WTC11 (cell line): ENCODE results near the gene SLC22A7. TPM values are rescaled to one million over a fixed set of nuclear protein-coding genes. Genes with fewer than 3 reads are reported as not detected.

Experiments used
- ATAC-seq: fragments of 200-7000 bp; cut with Tn5 transposase; 2 replicates; pipeline ENCODE4 v1.10.0; 2021; ENCODE audit warnings: mild to moderate bottlenecking, moderate library complexity
- CTCF ChIA-PET: fragments of 300-600 bp; sonication (Branson Sonifier 250); formaldehyde crosslinking; loops from one replicate; lab custom pipeline; 2021; ENCODE audit warnings: antibody characterized with exemption; lab: Charles Lee
- POLR2A ChIA-PET: fragments of 350-600 bp; sonication (Branson Sonifier 250); formaldehyde crosslinking; loops from one replicate; lab custom pipeline; 2021; ENCODE audit warnings: antibody characterized with exemption; lab: Charles Lee
- DNase-seq: peaks from one replicate; pipeline ENCODE4 v3.0.0; 2021; ENCODE audit warnings: low spot score
- H3K27ac Mint-ChIP-seq: 2 replicates; pipeline ENCODE4 v1.8.0; 2021; ENCODE audit warnings: mixed read lengths
- H3K27me3 Mint-ChIP-seq: 2 replicates; pipeline ENCODE4 v1.8.0; 2021; ENCODE audit warnings: low read depth, mild to moderate bottlenecking, moderate library complexity, mixed read lengths
- H3K36me3 Mint-ChIP-seq: 2 replicates; pipeline ENCODE4 v1.8.0; 2021; ENCODE audit warnings: mixed read lengths
- H3K4me1 Mint-ChIP-seq: 2 replicates; pipeline ENCODE4 v1.8.0; 2022; ENCODE audit warnings: mixed read lengths
- H3K4me3 Mint-ChIP-seq: 2 replicates; pipeline ENCODE4 v1.8.0; 2021; ENCODE audit warnings: mild to moderate bottlenecking, moderate library complexity, mixed read lengths
- H3K9me3 Mint-ChIP-seq: 2 replicates; pipeline ENCODE4 v1.8.0; 2021; ENCODE audit warnings: mixed read lengths
- EMX1 ChIP-seq: fragments of 250-450 bp; sonication (Bioruptor Pico); IDR thresholded peaks from 2 replicates; pipeline ENCODE4 v1.8.0; 2021; ENCODE audit warnings: mild to moderate bottlenecking
- ETV6 ChIP-seq: sonication (generic); formaldehyde crosslinking; IDR thresholded peaks from 2 replicates; pipeline ENCODE4 v1.8.1; 2022; ENCODE audit warnings: mild to moderate bottlenecking, missing genetic modification reagents
- GABPB1 ChIP-seq: sonication (generic); formaldehyde crosslinking; IDR thresholded peaks from 2 replicates; pipeline ENCODE4 v1.8.1; 2023; ENCODE audit warnings: mild to moderate bottlenecking, missing genetic modification reagents
- MAX ChIP-seq: sonication (generic); formaldehyde crosslinking; IDR thresholded peaks from 2 replicates; pipeline ENCODE4 v1.8.0; 2022; ENCODE audit warnings: mild to moderate bottlenecking, missing genetic modification reagents
- MYBL2 ChIP-seq: sonication (generic); formaldehyde crosslinking; IDR thresholded peaks from 2 replicates; pipeline ENCODE4 v1.8.1; 2023; ENCODE audit warnings: mild to moderate bottlenecking, moderate library complexity, missing genetic modification reagents
- NR1H2 ChIP-seq: sonication (generic); formaldehyde crosslinking; IDR thresholded peaks from 2 replicates; pipeline ENCODE4 v1.9.0; 2021; ENCODE audit warnings: mild to moderate bottlenecking, moderate library complexity, missing genetic modification reagents
- RELA ChIP-seq: sonication (generic); formaldehyde crosslinking; IDR thresholded peaks from 2 replicates; pipeline ENCODE4 v1.8.1; 2022; ENCODE audit warnings: missing genetic modification reagents, mild to moderate bottlenecking, borderline replicate concordance
- STAT6 ChIP-seq: sonication (generic); formaldehyde crosslinking; conservative IDR thresholded peaks from 2 replicates; pipeline ENCODE4 v1.8.1; 2023; ENCODE audit warnings: mild to moderate bottlenecking, low read depth, missing genetic modification reagents, moderate library complexity
- ZBTB21 ChIP-seq: sonication (generic); formaldehyde crosslinking; IDR thresholded peaks from 2 replicates; pipeline ENCODE4 v1.8.1; 2023; ENCODE audit warnings: mild to moderate bottlenecking, missing genetic modification reagents, borderline replicate concordance
- ZNF423 ChIP-seq: fragments of 250-450 bp; sonication (Bioruptor Pico); IDR thresholded peaks from 2 replicates; pipeline ENCODE4 v2.1.2; 2022; ENCODE audit warnings: mild to moderate bottlenecking, moderate library complexity
- total RNA-seq: library from RNA; stranded (reverse); gene quantifications from 3 replicates; pipeline ENCODE4 v1.2.3, GENCODE V29; 2021
- TF ChIP-seq, protein P1 (sequence below): sonication (generic); formaldehyde crosslinking; IDR thresholded peaks from 2 replicates; pipeline ENCODE4 v1.8.1; 2023; ENCODE audit warnings: mild to moderate bottlenecking, missing genetic modification reagents, moderate library complexity
- TF ChIP-seq, protein P2 (sequence below): sonication (generic); formaldehyde crosslinking; IDR thresholded peaks from 2 replicates; pipeline ENCODE4 v1.8.0; 2022; ENCODE audit warnings: missing genetic modification reagents
- TF ChIP-seq, protein P3 (sequence below): sonication (generic); formaldehyde crosslinking; IDR thresholded peaks from 2 replicates; pipeline ENCODE4 v1.8.0; 2023; ENCODE audit warnings: mild to moderate bottlenecking, missing genetic modification reagents
- TF ChIP-seq, protein P4 (sequence below): fragments of 250-450 bp; sonication (Bioruptor Pico); IDR thresholded peaks from 2 replicates; pipeline ENCODE4 v1.9.0; 2021; ENCODE audit warnings: mild to moderate bottlenecking, borderline replicate concordance

SLC22A7 gene
- total RNA-seq, 1 experiment from 2014 or later: not detected

GRCh38 chr6:43268782-43269272 lies 29.2 kb upstream of the SLC22A7 start:
- H3K36me3 Mint-ChIP-seq: no peaks in the 10 kb centered on the region
- no peaks in the 10 kb centered on the region for H3K9me3 Mint-ChIP-seq
- CTCF ChIA-PET: interaction anchor here (0.9 to 2.6 kb wide), 10 partner anchors 10 to 227 kb away, joined by 3 to 12 read pairs (median 5); partner anchors contain the start of genes CRIP3 and DNPH1
- no peak overlapping the region for H3K27ac Mint-ChIP-seq
- TF ChIP-seq ZBTB21 (CRISPR knock-in tag): no peak
- TF ChIP-seq, protein P1, sequence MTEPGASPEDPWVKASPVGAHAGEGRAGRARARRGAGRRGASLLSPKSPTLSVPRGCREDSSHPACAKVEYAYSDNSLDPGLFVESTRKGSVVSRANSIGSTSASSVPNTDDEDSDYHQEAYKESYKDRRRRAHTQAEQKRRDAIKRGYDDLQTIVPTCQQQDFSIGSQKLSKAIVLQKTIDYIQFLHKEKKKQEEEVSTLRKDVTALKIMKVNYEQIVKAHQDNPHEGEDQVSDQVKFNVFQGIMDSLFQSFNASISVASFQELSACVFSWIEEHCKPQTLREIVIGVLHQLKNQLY (CRISPR knock-in tag): 0 out of 2 replicates have a peak, but pooled peaks have one; percentile 41
- no peak for ATAC-seq
- peaks cover 34% of the 10 kb centered on the region for H3K4me1 Mint-ChIP-seq
- POLR2A ChIA-PET: no interaction called here
- peaks cover 61% of the 10 kb centered on the region for H3K27me3 Mint-ChIP-seq
- DNase-seq: no peak
- H3K4me3 Mint-ChIP-seq: peak overlapping the region; percentile 59

- TF ChIP-seq ZNF423 (peak; percentile 33; the same call in 1 of the 2 replicates), STAT6 (CRISPR knock-in tag) (no peak), MAX (CRISPR knock-in tag) (peak; percentile 48; the same call in 1 of the 2 replicates), NR1H2 (CRISPR knock-in tag) (no peak), ETV6 (no peak)
- POLR2A ChIA-PET: interaction anchor here (0.8 kb wide), 1 partner anchor 62 kb away, joined by 3 read pairs; no protein-coding TSS in a partner anchor
- peak overlapping the region; percentile 59 for H3K4me3 Mint-ChIP-seq
- H3K27me3 Mint-ChIP-seq: peaks cover 67% of the 10 kb centered on the region
- CTCF ChIA-PET: interaction anchor here (0.9 to 2.6 kb wide), 6 partner anchors 11 to 227 kb away, joined by 3 to 12 read pairs (median 8); partner anchors contain the start of genes CRIP3 and DNPH1
- H3K4me1 Mint-ChIP-seq: peaks cover 38% of the 10 kb centered on the region
- DNase-seq (peak; percentile 50), ATAC-seq (peak; percentile 43)
- H3K9me3 Mint-ChIP-seq: no peaks in the 10 kb centered on the region
- no peaks in the 10 kb centered on the region for H3K36me3 Mint-ChIP-seq
- H3K27ac Mint-ChIP-seq: no peak overlapping the region
Observed at GRCh38 chr6:43269273-43270007, 28.6 kb upstream of the SLC22A7 start.

GRCh38 chr6:43271103-43271815 lies 26.8 kb upstream of the SLC22A7 start:
- ATAC-seq (no peak), DNase-seq (no peak)
- Mint-ChIP-seq H3K36me3 (no peaks in the 10 kb centered on the region), H3K27ac (no peak overlapping the region), H3K9me3 (no peaks in the 10 kb centered on the region), H3K27me3 (peaks cover 84% of the 10 kb centered on the region), H3K4me3 (no peak overlapping the region), H3K4me1 (peaks cover 44% of the 10 kb centered on the region)
- CTCF ChIA-PET: no interaction called here
- POLR2A ChIA-PET: no interaction called here
- TF ChIP-seq, protein P2, sequence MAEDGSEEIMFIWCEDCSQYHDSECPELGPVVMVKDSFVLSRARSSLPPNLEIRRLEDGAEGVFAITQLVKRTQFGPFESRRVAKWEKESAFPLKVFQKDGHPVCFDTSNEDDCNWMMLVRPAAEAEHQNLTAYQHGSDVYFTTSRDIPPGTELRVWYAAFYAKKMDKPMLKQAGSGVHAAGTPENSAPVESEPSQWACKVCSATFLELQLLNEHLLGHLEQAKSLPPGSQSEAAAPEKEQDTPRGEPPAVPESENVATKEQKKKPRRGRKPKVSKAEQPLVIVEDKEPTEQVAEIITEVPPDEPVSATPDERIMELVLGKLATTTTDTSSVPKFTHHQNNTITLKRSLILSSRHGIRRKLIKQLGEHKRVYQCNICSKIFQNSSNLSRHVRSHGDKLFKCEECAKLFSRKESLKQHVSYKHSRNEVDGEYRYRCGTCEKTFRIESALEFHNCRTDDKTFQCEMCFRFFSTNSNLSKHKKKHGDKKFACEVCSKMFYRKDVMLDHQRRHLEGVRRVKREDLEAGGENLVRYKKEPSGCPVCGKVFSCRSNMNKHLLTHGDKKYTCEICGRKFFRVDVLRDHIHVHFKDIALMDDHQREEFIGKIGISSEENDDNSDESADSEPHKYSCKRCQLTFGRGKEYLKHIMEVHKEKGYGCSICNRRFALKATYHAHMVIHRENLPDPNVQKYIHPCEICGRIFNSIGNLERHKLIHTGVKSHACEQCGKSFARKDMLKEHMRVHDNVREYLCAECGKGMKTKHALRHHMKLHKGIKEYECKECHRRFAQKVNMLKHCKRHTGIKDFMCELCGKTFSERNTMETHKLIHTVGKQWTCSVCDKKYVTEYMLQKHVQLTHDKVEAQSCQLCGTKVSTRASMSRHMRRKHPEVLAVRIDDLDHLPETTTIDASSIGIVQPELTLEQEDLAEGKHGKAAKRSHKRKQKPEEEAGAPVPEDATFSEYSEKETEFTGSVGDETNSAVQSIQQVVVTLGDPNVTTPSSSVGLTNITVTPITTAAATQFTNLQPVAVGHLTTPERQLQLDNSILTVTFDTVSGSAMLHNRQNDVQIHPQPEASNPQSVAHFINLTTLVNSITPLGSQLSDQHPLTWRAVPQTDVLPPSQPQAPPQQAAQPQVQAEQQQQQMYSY (CRISPR knock-in tag): no peak
- TF ChIP-seq ZNF423 (no peak), EMX1 (CRISPR knock-in tag) (no peak), MYBL2 (no peak), RELA (CRISPR knock-in tag) (no peak), GABPB1 (CRISPR knock-in tag) (no peak)
- TF ChIP-seq, protein P3, sequence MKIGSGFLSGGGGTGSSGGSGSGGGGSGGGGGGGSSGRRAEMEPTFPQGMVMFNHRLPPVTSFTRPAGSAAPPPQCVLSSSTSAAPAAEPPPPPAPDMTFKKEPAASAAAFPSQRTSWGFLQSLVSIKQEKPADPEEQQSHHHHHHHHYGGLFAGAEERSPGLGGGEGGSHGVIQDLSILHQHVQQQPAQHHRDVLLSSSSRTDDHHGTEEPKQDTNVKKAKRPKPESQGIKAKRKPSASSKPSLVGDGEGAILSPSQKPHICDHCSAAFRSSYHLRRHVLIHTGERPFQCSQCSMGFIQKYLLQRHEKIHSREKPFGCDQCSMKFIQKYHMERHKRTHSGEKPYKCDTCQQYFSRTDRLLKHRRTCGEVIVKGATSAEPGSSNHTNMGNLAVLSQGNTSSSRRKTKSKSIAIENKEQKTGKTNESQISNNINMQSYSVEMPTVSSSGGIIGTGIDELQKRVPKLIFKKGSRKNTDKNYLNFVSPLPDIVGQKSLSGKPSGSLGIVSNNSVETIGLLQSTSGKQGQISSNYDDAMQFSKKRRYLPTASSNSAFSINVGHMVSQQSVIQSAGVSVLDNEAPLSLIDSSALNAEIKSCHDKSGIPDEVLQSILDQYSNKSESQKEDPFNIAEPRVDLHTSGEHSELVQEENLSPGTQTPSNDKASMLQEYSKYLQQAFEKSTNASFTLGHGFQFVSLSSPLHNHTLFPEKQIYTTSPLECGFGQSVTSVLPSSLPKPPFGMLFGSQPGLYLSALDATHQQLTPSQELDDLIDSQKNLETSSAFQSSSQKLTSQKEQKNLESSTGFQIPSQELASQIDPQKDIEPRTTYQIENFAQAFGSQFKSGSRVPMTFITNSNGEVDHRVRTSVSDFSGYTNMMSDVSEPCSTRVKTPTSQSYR (CRISPR knock-in tag): no peak
- TF ChIP-seq, protein P4, sequence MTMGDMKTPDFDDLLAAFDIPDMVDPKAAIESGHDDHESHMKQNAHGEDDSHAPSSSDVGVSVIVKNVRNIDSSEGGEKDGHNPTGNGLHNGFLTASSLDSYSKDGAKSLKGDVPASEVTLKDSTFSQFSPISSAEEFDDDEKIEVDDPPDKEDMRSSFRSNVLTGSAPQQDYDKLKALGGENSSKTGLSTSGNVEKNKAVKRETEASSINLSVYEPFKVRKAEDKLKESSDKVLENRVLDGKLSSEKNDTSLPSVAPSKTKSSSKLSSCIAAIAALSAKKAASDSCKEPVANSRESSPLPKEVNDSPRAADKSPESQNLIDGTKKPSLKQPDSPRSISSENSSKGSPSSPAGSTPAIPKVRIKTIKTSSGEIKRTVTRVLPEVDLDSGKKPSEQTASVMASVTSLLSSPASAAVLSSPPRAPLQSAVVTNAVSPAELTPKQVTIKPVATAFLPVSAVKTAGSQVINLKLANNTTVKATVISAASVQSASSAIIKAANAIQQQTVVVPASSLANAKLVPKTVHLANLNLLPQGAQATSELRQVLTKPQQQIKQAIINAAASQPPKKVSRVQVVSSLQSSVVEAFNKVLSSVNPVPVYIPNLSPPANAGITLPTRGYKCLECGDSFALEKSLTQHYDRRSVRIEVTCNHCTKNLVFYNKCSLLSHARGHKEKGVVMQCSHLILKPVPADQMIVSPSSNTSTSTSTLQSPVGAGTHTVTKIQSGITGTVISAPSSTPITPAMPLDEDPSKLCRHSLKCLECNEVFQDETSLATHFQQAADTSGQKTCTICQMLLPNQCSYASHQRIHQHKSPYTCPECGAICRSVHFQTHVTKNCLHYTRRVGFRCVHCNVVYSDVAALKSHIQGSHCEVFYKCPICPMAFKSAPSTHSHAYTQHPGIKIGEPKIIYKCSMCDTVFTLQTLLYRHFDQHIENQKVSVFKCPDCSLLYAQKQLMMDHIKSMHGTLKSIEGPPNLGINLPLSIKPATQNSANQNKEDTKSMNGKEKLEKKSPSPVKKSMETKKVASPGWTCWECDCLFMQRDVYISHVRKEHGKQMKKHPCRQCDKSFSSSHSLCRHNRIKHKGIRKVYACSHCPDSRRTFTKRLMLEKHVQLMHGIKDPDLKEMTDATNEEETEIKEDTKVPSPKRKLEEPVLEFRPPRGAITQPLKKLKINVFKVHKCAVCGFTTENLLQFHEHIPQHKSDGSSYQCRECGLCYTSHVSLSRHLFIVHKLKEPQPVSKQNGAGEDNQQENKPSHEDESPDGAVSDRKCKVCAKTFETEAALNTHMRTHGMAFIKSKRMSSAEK (CRISPR knock-in tag): no peak
